Eye (tissue), 1 donor: Measurements from ENCODE around the gene PRR20B.
A peak's percentile ranks its signal among the peaks of the same experiment; 100 is the strongest.
"Not testable (repeated sequence)": the region's sequence is repeated elsewhere in the genome, so short reads cannot be mapped to it uniquely, and the experiment has no call there.

Experiments
- DNase-seq: peaks from one replicate; pipeline ENCODE4 v3.0.0-alpha.2; 2015

Gene PRR20B

DNA sequence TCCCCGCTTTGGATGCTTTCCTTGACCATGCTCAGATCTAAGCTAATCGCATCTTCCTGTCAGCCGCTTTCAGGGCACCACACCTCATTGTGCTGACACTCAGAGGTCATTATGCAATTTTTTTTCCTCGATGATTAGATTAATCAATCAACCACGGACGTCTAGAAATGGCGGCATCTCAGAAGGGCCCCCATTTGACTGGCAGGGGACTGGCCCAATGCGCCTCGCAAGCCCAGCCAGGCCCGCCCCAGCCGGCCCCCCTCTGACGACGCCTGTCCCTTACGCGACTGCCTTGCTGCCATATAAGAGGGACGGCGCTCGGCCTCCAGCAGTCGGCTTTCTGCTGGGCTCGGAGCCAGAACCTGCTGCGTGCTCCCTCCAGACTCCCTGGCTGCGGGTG lies at the start of gene PRR20B:
Gene PRR20B, plus strand, starts transcription at position 301 of the 400 bp plus-strand sequence. CDS start 387 bp downstream, outside the sequence.
- not testable (repeated sequence) for DNase-seq

- DNase-seq = no peak
Observed at GRCh38 chr13:57114945-57115344, 32.3 kb upstream of the PRR20B start.

- peak; percentile 42 for DNase-seq
Observed at GRCh38 chr13:57123681-57124080, 23.6 kb upstream of the PRR20B start.

DNA sequence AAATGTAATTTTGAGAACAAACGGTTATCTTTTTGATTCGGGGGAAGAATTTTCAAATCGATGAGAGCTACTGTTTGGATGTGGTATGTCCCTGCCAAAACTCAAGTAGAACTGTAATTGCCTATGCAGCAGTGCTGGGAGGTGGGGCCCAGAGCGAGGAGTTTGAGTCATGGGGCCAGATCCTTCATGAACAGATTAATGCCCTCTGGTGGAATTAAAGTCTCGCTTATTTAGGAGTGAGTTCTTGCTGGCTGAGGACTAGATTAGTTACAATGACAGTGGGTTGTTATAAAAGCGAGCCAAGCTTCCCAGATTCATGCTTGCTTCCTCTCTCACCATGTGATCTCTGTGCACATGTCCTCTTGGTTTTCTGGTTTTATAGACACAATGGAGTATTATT lies 18.4 kb upstream of the PRR20B start:
- DNase-seq = no peak

DNA sequence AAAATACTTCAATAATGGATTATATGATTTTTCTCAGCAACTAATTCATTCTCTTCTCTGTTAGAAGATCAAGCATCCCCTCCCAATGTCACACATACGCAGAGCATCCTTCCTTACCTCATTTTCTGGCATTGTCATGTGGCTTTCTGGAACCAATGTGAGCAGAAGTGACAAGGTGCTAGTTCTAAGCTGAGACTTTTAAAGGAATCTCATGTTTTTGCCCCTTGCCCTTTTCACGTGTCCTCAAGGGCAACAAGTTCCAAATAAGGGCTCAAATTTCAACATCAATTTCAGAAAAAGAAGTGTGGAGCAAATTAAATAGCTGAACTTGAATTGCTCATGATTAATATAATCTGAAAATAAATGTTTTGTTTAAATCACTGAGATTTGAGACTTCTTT lies 11.2 kb upstream of the PRR20B start:
- no peak for DNase-seq

- DNase-seq = no peak
Observed at GRCh38 chr13:57137585-57137984, 9.7 kb upstream of the PRR20B start.

DNA sequence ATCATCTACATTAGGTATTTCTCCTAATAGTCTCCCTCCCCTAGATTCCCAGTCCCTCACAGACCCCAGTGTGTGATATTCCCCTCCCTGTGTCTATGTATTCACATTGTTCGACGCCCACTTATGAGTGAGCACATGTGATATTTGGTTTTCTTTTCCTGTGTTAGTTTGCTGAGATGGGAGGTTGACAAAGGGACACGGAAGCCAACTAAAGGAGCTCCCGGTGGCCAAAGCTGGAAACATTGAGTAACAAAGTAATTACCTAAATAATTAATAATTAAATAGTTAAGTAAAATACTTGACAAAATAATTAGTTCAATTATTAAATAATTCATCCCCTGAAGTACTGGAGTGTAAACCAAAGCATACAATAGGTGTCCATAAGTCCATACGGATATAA lies 8.3 kb upstream of the PRR20B start:
- DNase-seq = no peak

GRCh38 chr13:57139781-57140180 lies 7.5 kb upstream of the PRR20B start:
- DNase-seq = not testable (repeated sequence)

GRCh38 chr13:57140235-57140968 lies 6.9 kb upstream of the PRR20B start, which contains the start of gene PRR20A:
PRR20A (plus strand) TSS chr13:57140918; CDS start chr13:57141305, 387 bp downstream.
- DNase-seq = not testable (repeated sequence)

DNA sequence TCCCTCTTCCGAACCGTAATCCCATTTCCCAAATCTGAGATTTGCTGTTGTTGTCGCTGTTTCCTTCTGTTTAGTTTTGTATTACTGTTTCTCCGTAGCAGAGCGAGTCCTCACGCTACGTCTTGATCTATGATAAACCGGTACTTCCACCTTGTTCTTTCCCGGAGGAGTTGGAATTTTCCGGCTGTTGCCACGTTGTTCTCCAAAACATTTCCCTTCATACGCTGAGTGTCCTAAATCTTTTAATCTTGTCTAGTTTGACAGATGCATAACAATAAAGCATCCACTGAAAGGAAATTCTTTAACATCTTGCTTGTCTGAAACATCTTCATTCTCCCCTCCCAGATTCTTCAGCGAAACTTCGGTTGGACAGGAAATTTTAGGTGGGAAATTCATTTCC lies 818 bp downstream of the PRR20B start:
- not testable (repeated sequence) for DNase-seq

- not testable (repeated sequence) for DNase-seq
Observed at GRCh38 chr13:57153761-57154160, 6.5 kb downstream of the PRR20B start, which contains the start of gene PRR20C. PRR20C (plus strand) TSS chr13:57154061; CDS start chr13:57154448, 387 bp downstream.

DNA sequence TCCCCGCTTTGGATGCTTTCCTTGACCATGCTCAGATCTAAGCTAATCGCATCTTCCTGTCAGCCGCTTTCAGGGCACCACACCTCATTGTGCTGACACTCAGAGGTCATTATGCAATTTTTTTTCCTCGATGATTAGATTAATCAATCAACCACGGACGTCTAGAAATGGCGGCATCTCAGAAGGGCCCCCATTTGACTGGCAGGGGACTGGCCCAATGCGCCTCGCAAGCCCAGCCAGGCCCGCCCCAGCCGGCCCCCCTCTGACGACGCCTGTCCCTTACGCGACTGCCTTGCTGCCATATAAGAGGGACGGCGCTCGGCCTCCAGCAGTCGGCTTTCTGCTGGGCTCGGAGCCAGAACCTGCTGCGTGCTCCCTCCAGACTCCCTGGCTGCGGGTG lies 13.0 kb downstream of the PRR20B start, which contains the start of gene PRR20D:
Gene PRR20D, plus strand, starts transcription at position 301 of the 400 bp plus-strand sequence. CDS start 387 bp downstream, outside the sequence.
- not testable (repeated sequence) for DNase-seq

DNA sequence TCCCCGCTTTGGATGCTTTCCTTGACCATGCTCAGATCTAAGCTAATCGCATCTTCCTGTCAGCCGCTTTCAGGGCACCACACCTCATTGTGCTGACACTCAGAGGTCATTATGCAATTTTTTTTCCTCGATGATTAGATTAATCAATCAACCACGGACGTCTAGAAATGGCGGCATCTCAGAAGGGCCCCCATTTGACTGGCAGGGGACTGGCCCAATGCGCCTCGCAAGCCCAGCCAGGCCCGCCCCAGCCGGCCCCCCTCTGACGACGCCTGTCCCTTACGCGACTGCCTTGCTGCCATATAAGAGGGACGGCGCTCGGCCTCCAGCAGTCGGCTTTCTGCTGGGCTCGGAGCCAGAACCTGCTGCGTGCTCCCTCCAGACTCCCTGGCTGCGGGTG lies 19.6 kb downstream of the PRR20B start, which contains the start of gene PRR20E:
Gene PRR20E, plus strand, starts transcription at position 301 of the 400 bp plus-strand sequence. CDS start 387 bp downstream, outside the sequence.
- DNase-seq = not testable (repeated sequence)

GRCh38 chr13:57191667-57192066 lies 44.4 kb downstream of the PRR20B start:
- no peak for DNase-seq
